NCI-H1092 (cell line): ENCODE results near the gene TAF8.

Experiments
- DNase-seq: peaks from one replicate; lab custom pipeline; 2025; lab: John Stamatoyannopoulos, UW

Gene TAF8

DNA sequence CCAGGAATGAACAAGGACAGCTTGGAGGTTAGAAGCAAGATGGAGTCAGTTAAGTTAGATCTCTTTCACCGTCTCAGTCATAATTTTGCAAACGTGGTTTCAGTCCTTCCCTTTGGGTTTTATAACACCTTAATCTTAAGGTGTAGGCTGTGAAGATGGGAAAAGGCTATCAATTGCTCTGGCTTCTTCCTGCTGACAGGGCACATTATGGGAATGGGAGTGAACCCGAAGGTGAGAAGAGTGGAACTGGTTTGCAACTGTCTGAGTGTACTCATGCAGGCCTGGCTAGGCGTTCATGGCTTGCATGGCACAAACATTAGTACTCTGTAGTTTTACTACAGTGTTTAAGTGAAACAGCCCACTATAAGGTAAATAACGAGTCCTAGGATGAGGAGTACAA is 9.4 kb downstream of the TAF8 start:
- DNase-seq = no peak

DNA sequence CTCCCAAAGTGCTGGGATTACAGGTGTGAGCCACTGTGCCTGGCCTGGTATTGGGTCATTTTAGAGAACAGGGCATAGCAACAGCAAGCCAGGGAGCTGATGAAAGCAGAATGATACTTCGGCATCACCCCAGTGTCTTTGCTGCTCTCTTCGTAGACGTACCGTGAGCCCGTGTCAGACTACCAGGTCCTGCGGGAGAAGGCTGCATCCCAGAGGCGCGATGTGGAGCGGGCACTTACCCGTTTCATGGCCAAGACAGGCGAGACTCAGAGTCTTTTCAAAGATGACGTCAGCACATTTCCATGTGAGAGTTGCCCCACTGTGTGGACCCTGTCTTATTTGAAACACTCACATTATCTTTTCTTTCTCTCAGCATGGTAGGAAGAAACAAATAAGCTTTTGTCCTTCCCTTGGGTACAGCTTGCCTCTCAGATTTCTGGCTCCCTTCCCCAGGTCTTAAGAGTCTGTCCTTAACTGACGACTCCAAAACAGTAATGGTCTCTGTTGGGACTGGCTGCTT is 15.9 kb downstream of the TAF8 start:
- DNase-seq = no peak

DNA sequence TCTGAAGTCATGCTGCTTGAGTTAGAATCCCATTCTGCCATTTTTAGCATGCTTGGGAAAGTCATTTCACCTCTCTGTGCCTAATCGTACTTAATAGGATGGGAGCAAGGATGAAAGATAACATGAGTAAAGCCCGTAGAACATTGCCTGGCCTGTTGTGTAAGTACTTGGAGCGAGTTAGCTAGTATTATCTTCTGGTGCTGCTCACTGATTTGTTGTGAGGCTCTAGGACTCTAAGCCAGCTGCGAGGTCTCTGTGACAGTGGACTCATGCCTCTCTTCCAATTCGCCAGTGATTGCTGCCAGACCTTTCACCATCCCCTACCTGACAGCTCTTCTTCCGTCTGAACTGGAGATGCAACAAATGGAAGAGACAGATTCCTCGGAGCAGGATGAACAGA is 17.8 kb downstream of the TAF8 start:
- no peak for DNase-seq

DNA sequence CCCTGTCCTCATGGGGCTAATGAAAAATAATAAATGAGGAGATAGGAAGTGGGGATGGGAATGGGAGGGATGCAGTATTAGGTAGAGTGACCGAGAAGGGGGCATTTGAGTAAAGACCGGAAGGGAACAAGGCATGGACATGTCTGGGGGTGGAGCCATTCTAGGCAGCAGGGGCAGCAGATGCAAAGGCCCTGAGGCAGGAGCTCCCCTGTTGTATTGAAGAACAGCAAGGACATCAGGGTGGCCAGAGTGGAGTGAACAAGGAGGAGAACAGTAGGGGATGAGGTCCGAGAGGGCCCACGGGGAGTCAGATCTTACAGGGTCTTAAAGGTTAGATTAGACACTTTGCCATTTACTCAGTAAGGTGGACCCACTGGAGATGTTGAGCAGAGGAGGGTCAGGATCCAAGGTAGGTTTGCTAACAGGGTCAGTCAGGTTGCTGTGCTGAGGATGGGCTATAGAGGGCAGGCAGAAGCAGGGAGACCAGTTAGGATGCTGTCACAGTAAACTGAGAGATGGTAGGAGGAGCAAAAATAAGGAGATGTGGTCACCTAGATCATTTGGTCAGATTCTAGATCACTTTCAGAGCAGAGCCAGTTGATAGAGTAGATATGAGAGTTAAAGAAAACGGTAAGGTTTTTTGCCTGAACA is 18.7 kb downstream of the TAF8 start:
- DNase-seq = no peak

DNA sequence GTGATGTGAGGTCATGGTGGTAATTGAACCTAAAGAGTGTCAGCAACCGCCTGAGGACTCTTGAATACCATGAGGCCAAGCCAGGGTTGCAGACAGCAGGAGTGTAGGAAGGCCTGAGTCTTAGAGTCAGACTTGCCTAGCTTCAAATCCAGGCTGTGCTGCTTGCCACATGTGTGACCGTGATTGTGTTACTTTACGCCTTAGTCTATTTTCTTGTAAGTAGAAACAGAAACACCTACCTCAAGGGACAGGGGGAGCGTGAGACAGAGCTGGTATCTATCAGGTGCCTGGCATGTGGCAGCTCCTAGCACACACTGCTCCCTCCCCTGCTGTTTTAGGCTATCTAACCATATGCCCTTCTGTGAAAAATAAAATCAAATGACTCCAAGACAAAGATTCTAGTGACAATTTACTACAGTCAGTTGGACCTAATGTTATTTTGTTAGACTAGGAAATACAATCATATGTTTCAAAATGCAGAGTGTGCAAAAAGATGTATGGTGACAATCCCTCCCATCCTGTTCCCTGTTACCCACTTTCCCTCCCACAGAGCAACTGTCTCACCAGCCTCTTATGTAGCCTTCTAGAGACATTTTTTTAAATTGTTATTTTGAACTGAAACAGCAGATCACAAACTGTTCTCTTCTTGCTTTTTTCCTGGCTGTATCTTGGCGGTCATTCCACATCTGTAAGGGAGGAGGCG is 21.7 kb downstream of the TAF8 start:
- DNase-seq = no peak

DNA sequence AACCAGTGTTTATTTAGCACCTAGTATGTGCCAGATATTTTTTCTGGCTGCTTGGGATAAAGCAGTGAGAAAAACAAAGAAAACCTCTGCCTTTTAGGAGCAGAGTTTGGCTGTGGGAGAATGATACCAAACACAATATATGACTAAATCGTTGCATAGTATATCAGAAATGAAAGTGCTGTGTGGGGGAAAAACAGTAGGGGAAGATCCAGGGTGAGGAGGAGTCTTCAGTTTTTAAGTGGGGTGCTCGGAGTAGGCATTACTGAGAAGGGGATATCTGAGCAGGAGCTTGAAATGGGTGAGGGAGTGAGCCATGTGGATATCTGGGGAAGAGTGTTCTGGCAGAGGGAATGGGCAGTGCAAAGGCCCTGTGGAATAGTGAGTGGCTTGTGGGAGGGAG is 23.0 kb downstream of the TAF8 start:
- no peak for DNase-seq

DNA sequence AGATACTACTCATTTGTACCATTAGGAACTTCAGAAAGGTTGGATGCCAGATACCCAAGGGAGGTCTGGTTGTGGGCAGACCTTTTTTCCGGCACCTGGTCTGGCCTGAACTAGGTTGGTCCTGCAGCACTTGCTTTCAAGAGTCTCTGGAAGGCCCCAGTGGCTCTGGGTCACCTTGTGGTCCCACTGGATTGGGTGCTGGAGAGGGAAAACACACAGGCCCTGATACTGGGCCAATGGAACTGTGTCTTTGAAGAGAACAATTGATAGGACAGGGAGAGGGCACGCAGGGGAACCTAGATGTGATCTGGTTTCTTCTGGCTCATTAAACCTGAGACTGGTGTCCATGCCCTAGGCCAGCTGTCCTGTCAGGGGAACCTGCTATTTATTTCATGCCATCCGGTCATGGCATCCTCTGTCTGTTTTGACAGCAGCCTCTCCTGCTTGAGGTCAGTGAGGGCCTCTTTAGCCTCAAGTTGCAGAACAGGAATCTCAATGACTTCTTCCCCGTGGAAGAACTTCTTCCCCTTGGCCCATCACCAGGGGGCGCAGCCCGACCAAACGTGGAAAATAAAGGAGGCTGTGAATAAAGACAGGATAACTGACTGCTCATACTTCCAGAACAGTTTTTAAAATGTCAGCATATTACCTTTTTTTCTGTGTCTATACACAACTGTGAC is 25.0 kb downstream of the TAF8 start:
- DNase-seq = peak; percentile 44

DNA sequence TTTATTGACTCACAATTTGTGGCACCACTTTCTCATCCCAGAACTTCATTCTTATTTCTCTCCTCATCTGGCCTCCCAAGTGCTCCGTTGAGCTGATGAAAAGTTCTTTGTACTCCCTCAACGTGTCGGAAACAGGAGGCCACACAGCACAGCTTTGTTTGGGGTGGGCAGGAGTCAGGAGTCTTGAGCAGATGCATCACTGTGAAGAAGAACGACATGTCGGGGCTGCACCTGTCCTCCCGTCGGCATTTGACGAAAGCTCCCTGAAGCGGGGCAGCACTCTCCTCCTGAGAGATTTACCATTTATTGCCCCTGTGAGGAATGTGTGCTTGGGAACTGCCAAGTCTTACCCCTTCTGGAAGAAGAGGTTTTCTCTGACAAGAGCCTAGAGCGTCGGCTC is 28.1 kb downstream of the TAF8 start:
- DNase-seq = no peak

DNA sequence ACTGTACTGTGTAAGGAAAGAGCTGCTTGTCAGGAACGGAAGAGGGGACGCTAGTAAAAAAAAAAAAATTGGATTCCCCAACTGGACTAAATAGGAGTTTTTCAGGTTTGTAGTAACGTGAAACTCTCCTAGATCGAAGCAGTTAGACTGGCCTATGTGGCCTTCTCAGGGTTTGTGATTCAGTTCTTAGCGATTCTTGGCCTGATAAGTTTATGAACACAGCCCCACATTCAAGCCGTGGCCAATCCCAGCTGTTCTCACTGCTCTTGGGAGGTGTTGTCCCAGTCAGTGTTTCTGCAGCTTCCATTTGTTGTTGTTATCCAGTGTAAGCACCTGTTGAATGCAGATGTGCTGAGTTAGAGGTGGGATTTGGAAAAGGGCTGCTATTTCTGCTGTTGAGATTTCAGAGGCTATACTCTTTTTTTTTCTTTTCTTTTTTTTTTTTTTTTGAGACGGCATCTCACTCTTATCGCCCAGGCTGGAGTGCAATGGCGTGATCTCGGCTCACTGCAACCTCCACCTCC is 29.7 kb downstream of the TAF8 start:
- no peak for DNase-seq

DNA sequence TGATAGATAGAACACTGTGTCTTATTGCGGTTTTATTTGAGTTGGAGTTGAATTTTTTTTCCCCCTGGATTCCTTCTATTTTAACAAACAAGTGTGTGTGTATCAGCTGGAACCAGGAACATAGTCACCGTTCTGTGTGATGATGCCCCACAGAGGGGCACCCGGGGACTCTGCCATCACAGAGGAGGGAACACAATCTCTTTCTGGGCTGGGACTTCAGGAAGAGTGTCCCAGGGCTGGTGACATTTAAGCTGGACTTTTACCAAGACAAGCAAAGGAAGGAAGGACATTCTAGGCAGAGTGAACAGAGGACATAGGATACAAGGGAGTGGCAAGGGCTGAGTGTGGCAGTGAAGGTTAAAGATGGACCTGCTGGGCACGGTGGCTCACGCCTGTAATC is 33.2 kb downstream of the TAF8 start:
- no peak for DNase-seq

DNA sequence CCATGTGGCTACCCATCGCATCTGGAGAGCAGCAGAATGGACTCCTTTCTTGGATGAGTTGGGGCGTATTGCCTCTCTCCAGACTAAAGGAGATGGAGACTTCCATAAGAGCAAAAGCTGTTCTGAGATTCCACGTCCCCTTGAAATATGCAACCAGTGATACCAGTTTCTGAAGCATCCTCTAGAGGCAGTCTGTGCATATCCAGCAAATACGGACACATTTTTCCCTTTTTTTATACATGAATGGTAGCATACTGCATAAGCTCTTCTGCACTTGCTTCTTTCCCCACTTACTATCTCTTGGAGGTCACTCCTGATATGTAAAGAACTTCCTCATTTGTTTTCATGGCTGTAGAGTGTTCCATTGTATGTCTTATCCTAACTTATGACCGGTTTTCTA is 34.6 kb downstream of the TAF8 start:
- DNase-seq = no peak

DNA sequence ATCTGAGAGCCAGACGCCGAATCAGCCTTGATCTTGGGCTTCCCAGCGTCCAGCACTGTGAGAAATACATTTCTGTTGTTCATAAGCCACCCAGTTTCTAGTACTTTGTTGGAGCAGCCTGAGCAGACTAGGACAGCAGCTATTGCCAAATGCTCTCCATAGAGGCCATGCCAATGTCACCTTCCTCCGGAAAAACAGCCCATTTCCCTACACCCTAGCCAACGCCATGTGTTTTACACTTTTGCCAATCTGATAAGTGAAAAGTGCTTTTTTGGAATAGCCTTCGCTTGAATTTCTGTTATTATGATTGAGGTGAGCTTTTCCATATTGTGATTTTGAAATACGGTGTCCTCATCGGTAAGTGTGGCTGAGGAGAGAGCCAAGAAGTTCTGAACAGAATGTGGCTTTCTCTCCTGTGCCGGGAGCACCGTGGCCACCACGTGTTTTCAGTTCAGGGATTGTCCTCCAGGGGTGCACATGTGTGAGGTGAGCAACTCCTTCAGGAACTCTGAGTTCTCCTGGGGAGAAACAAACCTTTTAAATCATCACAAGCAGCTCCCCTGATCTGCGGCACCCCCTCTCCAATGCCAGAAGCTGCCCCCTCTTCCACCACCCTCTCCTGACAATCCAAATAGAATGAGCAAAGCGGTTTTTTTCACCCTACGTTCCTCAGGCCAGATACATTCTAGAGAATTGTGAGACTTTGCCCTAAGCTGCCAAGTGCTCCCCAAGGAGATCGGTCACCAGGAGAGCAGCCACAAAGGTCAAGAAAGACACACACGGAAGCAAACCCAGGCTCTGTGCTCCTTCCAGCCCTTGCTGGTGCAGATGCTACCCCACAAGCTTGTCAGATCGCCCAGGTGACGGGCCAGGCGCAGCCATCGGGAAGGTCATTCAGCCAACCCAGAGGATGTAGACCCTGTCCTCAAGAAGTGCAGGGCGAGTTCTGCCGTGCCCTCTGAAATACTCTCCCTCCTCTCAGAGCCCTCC is 36.0 kb downstream of the TAF8 start:
- DNase-seq = no peak

DNA sequence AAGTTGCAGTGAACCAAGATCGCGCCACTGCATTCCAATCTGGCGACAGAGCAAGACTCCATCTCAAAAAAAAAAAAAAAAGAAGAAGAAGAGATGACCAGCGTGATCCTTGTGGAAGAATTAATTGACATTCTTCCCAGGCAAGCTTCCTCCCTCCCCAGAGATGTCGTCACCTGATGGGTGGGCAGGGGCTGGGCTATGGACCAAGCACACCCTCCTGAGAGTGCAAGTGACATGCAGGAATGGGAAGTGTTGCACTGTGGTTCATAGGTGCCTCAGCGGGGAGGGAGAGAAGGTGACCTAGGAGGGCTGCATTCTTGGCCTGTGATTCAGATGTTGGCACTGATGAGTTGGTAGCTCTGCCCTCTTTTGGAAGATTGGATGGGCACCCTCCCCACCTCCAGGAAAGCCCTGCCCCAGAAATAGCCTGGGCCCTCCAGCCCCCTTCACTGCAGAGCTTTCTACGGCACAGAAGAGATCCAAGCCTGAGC is 37.8 kb downstream of the TAF8 start:
- DNase-seq = no peak

DNA sequence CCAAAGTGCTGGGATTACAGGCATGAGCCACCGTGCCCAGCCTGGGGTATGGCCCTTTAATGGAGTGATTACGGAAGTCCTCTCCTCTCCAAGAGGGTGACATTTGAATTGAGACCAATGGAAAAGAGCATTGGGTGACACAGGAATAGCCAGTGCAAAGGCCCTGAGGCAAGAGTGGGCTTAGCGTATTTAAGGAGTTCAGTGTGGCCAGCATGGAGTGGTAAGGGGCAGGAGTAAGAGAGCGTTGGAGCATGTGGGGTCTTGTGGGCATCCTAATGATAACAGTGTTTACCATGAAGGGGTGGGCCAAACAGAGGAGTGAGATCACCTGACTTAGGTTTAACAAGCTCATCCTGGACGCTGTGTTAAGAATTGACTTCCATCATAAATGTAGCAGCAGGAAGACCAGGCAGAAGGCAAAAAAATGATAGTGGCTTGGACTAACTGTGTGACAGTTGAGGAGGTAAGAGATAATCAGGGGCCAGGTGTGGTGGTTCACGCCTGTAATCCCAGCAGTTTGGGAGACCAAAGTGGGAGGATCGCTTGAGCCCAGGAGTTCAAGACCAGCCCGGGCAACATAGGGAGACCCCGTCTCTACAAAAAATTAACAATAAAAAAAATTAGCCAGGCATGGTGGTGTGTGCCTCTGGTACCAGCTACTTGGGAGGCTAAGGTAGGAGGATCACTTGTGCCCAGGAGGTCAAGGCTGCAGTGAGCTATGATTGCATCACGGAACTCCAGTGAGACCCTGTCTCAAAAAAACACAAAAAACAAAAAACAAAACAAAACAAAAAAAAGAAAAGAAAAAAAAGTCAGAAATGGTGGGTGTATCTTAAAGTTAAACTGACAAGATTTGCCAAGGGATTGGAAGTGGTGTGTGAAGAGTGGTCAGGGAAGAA is 40.7 kb downstream of the TAF8 start:
- DNase-seq = no peak

DNA sequence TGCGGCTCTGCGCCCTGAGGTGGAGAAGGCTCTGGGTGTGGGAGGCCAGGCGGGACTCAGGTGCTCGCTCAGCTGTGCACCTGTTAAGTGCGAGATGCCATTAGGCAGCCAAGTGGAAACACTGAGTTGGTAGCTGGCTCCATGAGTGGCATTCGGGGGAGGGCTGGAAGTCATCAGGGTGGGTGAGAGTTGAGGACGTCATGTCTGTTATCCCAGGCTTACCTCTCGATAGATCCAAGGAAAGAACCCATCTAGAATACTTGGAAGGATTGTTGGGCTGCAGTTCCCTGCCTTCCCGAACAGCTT is 41.3 kb downstream of the TAF8 start:
- DNase-seq = no peak

DNA sequence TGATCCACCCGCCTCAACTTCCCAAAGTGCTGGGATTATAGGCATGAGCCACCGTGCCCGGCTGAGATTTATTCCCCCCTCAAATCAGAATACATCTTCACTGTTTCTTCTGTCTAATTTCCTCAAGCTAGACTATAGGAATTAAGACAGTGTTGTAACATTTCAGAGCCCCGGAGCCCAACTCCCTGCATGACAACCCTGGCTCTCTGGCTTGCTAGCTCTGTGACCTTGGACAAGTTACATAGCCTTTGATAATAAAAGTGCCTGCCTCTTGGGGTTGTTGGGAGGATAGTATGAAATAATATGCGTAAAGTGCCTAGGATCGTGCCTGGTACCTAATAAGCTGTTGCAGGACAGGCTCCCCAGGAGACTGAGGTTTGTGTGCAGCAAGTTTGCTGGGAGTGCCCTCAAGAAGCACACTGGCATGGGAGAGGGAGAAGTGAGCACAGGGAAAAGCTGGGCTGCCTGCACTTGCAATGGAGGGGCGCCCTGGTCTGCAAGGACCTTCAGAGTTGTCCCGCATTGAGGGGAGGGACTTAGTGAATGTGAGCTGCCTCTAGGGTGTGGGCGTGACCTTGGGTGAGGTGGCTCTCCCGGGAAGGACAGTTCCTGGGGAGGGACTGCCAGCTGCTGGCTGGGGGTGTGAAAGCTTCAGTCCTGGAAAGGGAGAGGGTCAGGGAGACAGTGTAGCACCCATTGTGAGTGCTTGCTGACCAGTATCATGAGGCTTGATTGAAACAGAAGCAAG is 43.4 kb downstream of the TAF8 start:
- no peak for DNase-seq

DNA sequence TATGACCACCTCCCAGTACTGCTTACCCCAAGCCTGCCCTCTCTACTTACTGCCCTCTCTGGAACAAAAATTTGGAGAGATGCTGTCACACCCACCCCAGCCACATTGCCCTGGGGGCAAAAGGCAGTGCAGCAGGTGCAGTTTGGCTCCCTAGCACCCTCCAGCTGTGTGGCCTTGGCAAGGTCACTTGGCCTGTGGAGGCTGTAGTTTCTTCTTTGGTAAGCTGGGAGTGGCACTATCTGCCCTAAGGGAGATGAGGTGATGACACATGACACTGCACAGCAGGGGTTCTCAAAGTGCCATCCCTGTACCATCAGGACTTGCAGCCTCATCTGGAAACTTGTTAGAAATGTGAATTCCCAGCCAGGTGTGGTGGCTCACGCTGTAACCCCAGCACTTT is 44.8 kb downstream of the TAF8 start:
- DNase-seq = no peak

DNA sequence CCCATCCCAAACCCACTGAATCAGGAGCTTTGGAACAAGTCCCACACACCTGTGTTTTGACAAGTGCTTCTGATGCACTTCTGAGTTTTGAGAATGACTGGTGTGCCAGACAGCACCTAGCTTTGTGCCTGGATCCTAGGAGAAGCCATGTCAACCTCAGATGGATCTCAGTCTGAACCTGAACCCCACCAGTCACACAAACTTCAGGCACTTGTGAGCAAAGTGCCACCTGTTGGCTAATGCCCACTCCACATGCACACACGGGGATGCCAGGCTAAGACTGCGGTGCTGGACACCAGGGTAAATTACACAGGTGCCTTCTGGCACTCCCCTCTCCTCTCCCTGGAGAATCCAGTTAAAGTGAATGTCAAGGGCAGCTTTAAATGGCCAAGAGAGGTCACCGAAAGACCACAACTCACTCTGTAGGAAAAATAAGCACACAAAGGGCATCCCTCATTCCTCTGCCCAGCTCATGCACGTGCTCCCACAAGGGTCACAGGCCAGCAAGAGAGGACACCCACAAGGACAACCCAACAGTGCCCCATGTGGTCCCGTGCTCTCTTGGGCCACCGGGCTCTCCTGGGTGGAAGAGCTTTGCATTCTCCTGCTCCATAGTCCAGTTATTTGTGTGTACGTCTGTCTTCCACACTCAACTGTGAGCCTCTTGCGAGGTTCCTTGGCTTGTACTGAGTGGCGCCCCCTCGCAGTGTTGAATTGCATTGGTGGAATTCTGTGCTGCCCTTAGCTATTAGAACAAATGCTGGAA is 45.6 kb downstream of the TAF8 start:
- no peak for DNase-seq

DNA sequence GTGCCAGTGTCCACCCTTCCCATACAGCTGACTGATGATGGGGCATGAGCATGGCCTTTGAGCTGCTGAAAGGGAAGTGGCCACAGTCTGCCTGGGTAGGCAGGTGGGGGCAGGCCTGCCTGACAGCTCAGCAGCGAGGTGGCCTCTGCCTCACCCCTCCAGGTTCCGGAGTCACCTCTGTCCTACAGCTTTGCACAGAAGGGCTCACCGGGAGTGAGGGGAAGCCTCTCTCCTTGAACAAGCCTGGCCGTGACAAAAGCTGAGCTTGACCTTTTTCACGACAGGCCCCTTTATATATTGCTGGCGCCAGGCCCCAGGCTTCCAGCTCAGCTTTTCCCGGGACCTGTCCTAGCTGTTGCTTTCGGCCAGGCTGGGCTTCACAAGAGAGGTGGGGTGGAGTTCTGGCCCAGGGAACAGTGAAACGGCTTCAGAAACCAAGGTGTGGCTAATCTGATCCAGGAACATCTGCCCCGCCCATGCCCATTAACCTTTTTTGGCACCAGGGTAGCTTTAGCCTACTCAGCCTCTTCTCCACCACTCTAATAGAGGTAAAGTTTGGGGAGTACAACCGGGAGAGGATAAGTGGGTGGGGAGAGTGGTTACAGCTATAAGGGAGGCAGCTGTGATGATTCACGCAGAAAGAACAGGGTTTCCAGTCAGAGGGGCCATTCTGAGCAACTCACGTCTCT is 49.2 kb downstream of the TAF8 start:
- DNase-seq = no peak
